ENCODE data around the gene ADAM10. TPM values are rescaled to one million over a fixed set of nuclear protein-coding genes. Genes with fewer than 3 reads are reported as not detected.

ADAM10 gene
- polyA plus RNA-seq, 10 donors: 71.7 to 109 (median 85.8) TPM

GRCh38 chr15:58726867-58727266 is 22.6 kb downstream of the ADAM10 start:
- no peak for DNase-seq

GRCh38 chr15:58724466-58724865 is 25.0 kb downstream of the ADAM10 start:
- peak in 2 of 3 donors; percentile 29 to 33 for DNase-seq

- no peak for DNase-seq
These were observed 32.1 kb downstream of the ADAM10 start for GRCh38 chr15:58717357-58717756.

GRCh38 chr15:58716027-58716426 is 33.5 kb downstream of the ADAM10 start:
- DNase-seq: no peak

- DNase-seq: no peak
These were observed 34.1 kb downstream of the ADAM10 start for GRCh38 chr15:58715266-58715917.

GRCh38 chr15:58710701-58711100 is 38.8 kb downstream of the ADAM10 start:
- no peak for DNase-seq

- no peak for DNase-seq
These were observed 42.1 kb downstream of the ADAM10 start for GRCh38 chr15:58707397-58707796.

GRCh38 chr15:58705105-58705504 is 44.4 kb downstream of the ADAM10 start:
- no peak for DNase-seq

- peak in 1 of 3 donors; percentile 59 for DNase-seq
These were observed 45.2 kb downstream of the ADAM10 start for GRCh38 chr15:58704155-58704865.

- DNase-seq: no peak
These were observed 45.9 kb downstream of the ADAM10 start for GRCh38 chr15:58703610-58704009.

GRCh38 chr15:58702233-58702632 is 47.3 kb downstream of the ADAM10 start:
- DNase-seq: no peak

- no peak for DNase-seq
These were observed 48.1 kb downstream of the ADAM10 start for GRCh38 chr15:58701376-58701775.

- DNase-seq: no peak
These were observed 49.7 kb downstream of the ADAM10 start for GRCh38 chr15:58699769-58700168.

- no peak for DNase-seq
These were observed 50.4 kb downstream of the ADAM10 start for GRCh38 chr15:58698887-58699641.

- no peak for DNase-seq
These were observed 52.3 kb downstream of the ADAM10 start for GRCh38 chr15:58697220-58697619.

GRCh38 chr15:58696738-58697137 is 52.8 kb downstream of the ADAM10 start:
- DNase-seq: no peak

GRCh38 chr15:58694641-58695398 is 54.7 kb downstream of the ADAM10 start:
- DNase-seq: peak in 2 of 3 donors; percentile 11 to 26

- no peak for DNase-seq
These were observed 58.8 kb downstream of the ADAM10 start for GRCh38 chr15:58690703-58691102.

- DNase-seq: peak in 1 of 3 donors; percentile 20
These were observed 59.9 kb downstream of the ADAM10 start for GRCh38 chr15:58689646-58690045.

GRCh38 chr15:58686286-58686685 is 63.2 kb downstream of the ADAM10 start:
- DNase-seq: no peak

GRCh38 chr15:58684751-58685150 is 64.8 kb downstream of the ADAM10 start:
- DNase-seq: no peak
